K562 (cell line): ENCODE data around the gene BDKRB2. TPM values are rescaled to one million over a fixed set of nuclear protein-coding genes. Genes with fewer than 3 reads are reported as not detected.

ENCODE experiments used
- ATAC-seq: fragments of 200-7000 bp; cut with Tn5 transposase; 3 replicates; pipeline ENCODE4 v1.9.1; 2020; ENCODE audit warnings: moderate library complexity
- BruUV-seq: library from RNA; stranded (reverse); fragments of 400-500 nt; replicated peaks from 2 replicates; lab custom pipeline; 2021; lab: Mats Ljungman, UMichigan
- CTCF ChIA-PET: fragments of 300-600 bp; formaldehyde crosslinking; extraction: SDS; loops from one replicate; lab custom pipeline; 2021; ENCODE audit warnings: low intra/inter-chr PET ratio; lab: Yijun Ruan, JAX
- POLR2A ChIA-PET: fragments of 300-600, 350-650 bp; sonication (Branson Sonifier 250); formaldehyde crosslinking; extraction: SDS; loops from one replicate; lab custom pipeline; 2021; ENCODE audit warnings: antibody characterized with exemption, inconsistent platforms; lab: Yijun Ruan, JAX
- DNase-seq, 4 experiments: peaks; one replicate each; pipeline versions ENCODE4 v3.0.0 to v3.0.0-alpha.2; 2011 to 2018; ENCODE audit warnings: low spot score in 3 of 4, mixed read lengths in 3 of 4; ENCODE audit errors: extremely low read depth in 1 of 4
- FAIRE-seq: peaks from 2 replicates; lab custom pipeline; 2011; peaks lifted over from hg19 to GRCh38; lab: Jason Lieb, UNC
- H2AFZ ChIP-seq: 2 replicates; pipeline ENCODE4 v1.6.0; 2011; ENCODE audit warnings: low read depth, low read length, control low read depth, inconsistent platforms
- H3K27ac ChIP-seq: fragments of 200-600 bp; 3 replicates; pipeline ENCODE4 v1.8.0; 2011; ENCODE audit warnings: low read depth, mild to moderate bottlenecking, control low read depth, inconsistent platforms, low read length, moderate library complexity, mixed read lengths; ENCODE audit errors: extremely low read depth
- H3K27me3 ChIP-seq, 2 experiments: fragments of 300-600 bp in 1 of 2; 2 replicates in 1 of 2; 3 replicates in 1 of 2; pipeline versions ENCODE4 v1.6.0 to v1.8.0; 2011; ENCODE audit warnings: inconsistent platforms in 2 of 2, low read length in 2 of 2, mild to moderate bottlenecking in 1 of 2, mixed read lengths in 1 of 2, moderate library complexity in 1 of 2; ENCODE audit not compliant: control insufficient read depth in 2 of 2, insufficient read depth in 2 of 2
- H3K36me3 ChIP-seq: fragments of 300-600 bp; 3 replicates; pipeline ENCODE4 v1.8.0; 2011; ENCODE audit warnings: mild to moderate bottlenecking, low read length, inconsistent platforms; ENCODE audit not compliant: control insufficient read depth, insufficient read depth
- H3K4me1 ChIP-seq, 2 experiments: fragments of 200-600 bp in 1 of 2; replicated peaks in 1 of 2; 2 replicates in 1 of 2; 3 replicates in 1 of 2; pipeline versions ENCODE4 v1.5.1 to v1.8.0; 2011; ENCODE audit warnings: inconsistent platforms in 2 of 2, low read length in 2 of 2, mild to moderate bottlenecking in 1 of 2, mixed read lengths in 1 of 2, moderate library complexity in 1 of 2; ENCODE audit not compliant: control insufficient read depth in 2 of 2, insufficient read depth in 2 of 2
- H3K4me2 ChIP-seq: 2 replicates; pipeline ENCODE4 v1.6.1; 2011; ENCODE audit warnings: low read length, control low read depth, inconsistent platforms, mixed read lengths; ENCODE audit not compliant: insufficient read depth
- H3K4me3 ChIP-seq: fragments of 200-600 bp; sonication (generic), shearing (Covaris generic); 2 replicates; pipeline ENCODE4 v1.5.1; 2016; ENCODE audit warnings: control low read depth, inconsistent platforms
- H3K79me2 ChIP-seq: fragments of 200-600 bp; 3 replicates; pipeline ENCODE4 v1.8.0; 2011; ENCODE audit warnings: low read length, inconsistent platforms; ENCODE audit not compliant: control insufficient read depth, insufficient read depth
- H3K9ac ChIP-seq, 2 experiments: 2 replicates each; pipeline versions ENCODE4 v1.6.0 to v1.6.1; 2011; ENCODE audit warnings: low read depth in 2 of 2, low read length in 2 of 2, control low read depth in 1 of 2, inconsistent platforms in 1 of 2, mild to moderate bottlenecking in 1 of 2, mixed read lengths in 1 of 2; ENCODE audit not compliant: insufficient read depth in 1 of 2
- H3K9me1 ChIP-seq: one replicate; pipeline ENCODE4 v1.6.0; 2011; ENCODE audit warnings: inconsistent platforms, mild to moderate bottlenecking, low read length, moderate library complexity; ENCODE audit not compliant: control insufficient read depth, insufficient read depth
- H3K9me3 ChIP-seq: replicated peaks from 2 replicates; pipeline ENCODE4 v1.5.1; 2011; ENCODE audit warnings: low read depth, low read length, inconsistent platforms; ENCODE audit not compliant: control insufficient read depth, insufficient read depth
- H4K20me1 ChIP-seq: replicated peaks from 2 replicates; pipeline ENCODE4 v1.6.1; 2011; ENCODE audit warnings: low read length, inconsistent platforms, mixed read lengths; ENCODE audit not compliant: control insufficient read depth, insufficient read depth
- ATF2 ChIP-seq: sonication (generic); formaldehyde crosslinking; IDR thresholded peaks from 2 replicates; pipeline ENCODE4 v1.8.1; 2022; ENCODE audit warnings: missing genetic modification reagents
- EWSR1 ChIP-seq: fragments of 450-650 bp; IDR thresholded peaks from 2 replicates; pipeline ENCODE4 v1.6.1; 2018; ENCODE audit warnings: borderline replicate concordance, mild to moderate bottlenecking, low read depth, moderate library complexity; ENCODE audit not compliant: partially characterized antibody
- FOS ChIP-seq: IDR thresholded peaks from 3 replicates; pipeline ENCODE4 v1.6.1; 2011; ENCODE audit not compliant: insufficient read length; ENCODE audit errors: extremely low read depth
- FOXA3 ChIP-seq, 2 experiments: fragments of 450-650 bp in 1 of 2; sonication (generic) in 1 of 2; formaldehyde crosslinking; IDR thresholded peaks in 1 of 2; conservative IDR thresholded peaks in 1 of 2; 2 replicates each; pipeline versions ENCODE4 v1.4.0 to v1.8.0; 2020 to 2022; ENCODE audit warnings: mild to moderate bottlenecking in 2 of 2, missing genetic modification reagents in 1 of 2
- NUFIP1 ChIP-seq: fragments of 450-650 bp; IDR thresholded peaks from 2 replicates; pipeline ENCODE4 v1.6.1; 2018; ENCODE audit not compliant: partially characterized antibody
- SRF ChIP-seq, 2 experiments: fragments of 250-450, 450-650 bp in 1 of 2; sonication (Bioruptor Pico) in 1 of 2; sonication (generic) in 1 of 2; formaldehyde crosslinking; IDR thresholded peaks; 2 replicates each; pipeline versions ENCODE4 v1.5.0 to v1.5.1; 2020 to 2022; ENCODE audit warnings: mild to moderate bottlenecking in 1 of 2, missing genetic modification reagents in 1 of 2
- TEAD4 ChIP-seq, 2 experiments: sonication (generic) in 1 of 2; formaldehyde crosslinking in 1 of 2; IDR thresholded peaks; 2 replicates each; pipeline versions ENCODE4 v1.6.1 to v1.8.0; 2012 to 2022; ENCODE audit warnings: borderline replicate concordance in 1 of 2, inconsistent platforms in 1 of 2, low read length in 1 of 2, mild to moderate bottlenecking in 1 of 2, missing genetic modification reagents in 1 of 2
- ZNF175 ChIP-seq: fragments of 200-800 bp; sonication (Bioruptor generic); IDR thresholded peaks from 2 replicates; pipeline ENCODE4 v1.6.1; 2016; ENCODE audit warnings: low read depth, mild to moderate bottlenecking, missing genetic modification characterization, missing compliant biosample characterization
- ZNF57 ChIP-seq: fragments of 450-650 bp; formaldehyde crosslinking; IDR thresholded peaks from 2 replicates; pipeline ENCODE4 v1.4.0; 2020; ENCODE audit warnings: mild to moderate bottlenecking, moderate library complexity
- ZNF785 ChIP-seq: fragments of 250-450 bp; sonication (Bioruptor Pico); IDR thresholded peaks from 2 replicates; pipeline ENCODE4 v1.4.0; 2020; ENCODE audit warnings: mild to moderate bottlenecking
- WGBS: fragments of 100-300 bp; shearing (Covaris generic); methylation state at CpG from one replicate; pipeline ENCODE4 v1.1.6; 2016; ENCODE audit warnings: low coverage, mixed read lengths; ENCODE audit not compliant: insufficient coverage; ENCODE audit errors: missing lambda C conversion rate; 5-methylcytosine and 5-hydroxymethylcytosine counted together
- in situ Hi-C: fragments of 300-500 bp; cut with MboI; formaldehyde crosslinking; loops from 4 replicates; pipeline ENCODE4 v1.15.0; 2018; ENCODE audit warnings: inconsistent platforms, mixed read lengths
- intact Hi-C: fragments of 100-400 bp; cut with micrococcal nuclease; formaldehyde crosslinking; loops from 2 replicates; pipeline ENCODE4 v1.14.2; 2022
- polyA plus RNA-seq, 8 experiments: library from polyadenylated mRNA; depleted of rRNA in 4 of 8; stranded (reverse) in 5 of 8; unstranded in 3 of 8; fragments of >200 nt; fragmentation: Nextera tagmentation in 2 of 8; fragmentation: Illumina TruSeq in 1 of 8; extraction: Ambion mirVana in 2 of 8; extraction: Trizol in 1 of 8; gene quantifications; 2 replicates each; pipeline versions ENCODE4 v1.2.1 to v1.2.3, GENCODE V29; 2011 to 2014; ENCODE audit warnings: inconsistent platforms in 1 of 8, missing spikeins in 1 of 8
- total RNA-seq, 7 experiments: library from RNA; depleted of rRNA in 6 of 7; stranded (reverse); fragments of >200 nt in 6 of 7; fragmentation: Illumina TruSeq in 2 of 7; extraction: Trizol in 2 of 7; gene quantifications; 2 replicates each; pipeline versions ENCODE4 v1.2.1 to v1.2.3, GENCODE V29; 2011 to 2021; ENCODE audit warnings: low replicate concordance in 1 of 7
- TF ChIP-seq, protein P1 (sequence below): fragments of 450-650 bp; IDR thresholded peaks from 2 replicates; pipeline ENCODE4 v1.6.1; 2018; ENCODE audit not compliant: partially characterized antibody
- TF ChIP-seq, protein P2 (sequence below): fragments of 450-650 bp; IDR thresholded peaks from 2 replicates; pipeline ENCODE4 v1.6.1; 2017; ENCODE audit warnings: mild to moderate bottlenecking, moderate library complexity
- TF ChIP-seq, protein P3 (sequence below): fragments of 250-450 bp; sonication (Bioruptor Pico); IDR thresholded peaks from 2 replicates; pipeline ENCODE4 v1.5.0; 2020; ENCODE audit warnings: mild to moderate bottlenecking, borderline replicate concordance

Gene BDKRB2
- total and polyA plus RNA-seq, 9 of the 15 experiments (the other 6 are each of a cell fraction or from before 2014, with no cell fraction given), result 0.02 TPM; not detected in 8

DNA sequence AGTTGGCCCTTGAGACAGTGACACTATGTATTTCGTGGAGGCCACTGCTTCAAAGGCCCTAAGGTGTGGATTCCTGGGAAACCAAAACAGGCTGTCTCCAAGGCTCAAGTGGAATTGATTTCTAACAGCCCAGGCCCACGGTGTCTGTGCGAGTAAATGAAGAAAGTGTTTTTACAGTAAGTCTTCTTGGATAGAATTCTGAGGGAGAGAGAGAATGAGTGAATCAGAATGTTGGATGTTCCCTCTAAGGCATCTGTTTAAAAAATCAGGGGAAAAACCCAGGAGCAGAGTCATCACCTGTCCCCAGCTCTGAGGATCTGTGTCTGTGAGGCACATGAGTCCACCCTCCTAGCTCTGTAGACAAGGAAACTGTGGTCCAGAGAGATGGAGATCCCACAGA, 29.0 kb downstream of the BDKRB2 start:
- no peaks in the 10 kb centered on the region for H3K4me1 ChIP-seq
- FAIRE-seq, result no peak
- ChIA-PET CTCF (no interaction called here), POLR2A (interaction anchor here (0.5 kb wide), 1 partner anchor 133 kb away, joined by 4 read pairs; no protein-coding TSS in a partner anchor)
- H2AFZ ChIP-seq, result no peak overlapping the region
- no peak overlapping the region for H3K9ac ChIP-seq
- H3K9me1 ChIP-seq, result no peaks in the 10 kb centered on the region
- H3K79me2 ChIP-seq, result no peaks in the 10 kb centered on the region
- no TSS peak for BruUV-seq
- intact Hi-C loops, result no loop called here
- H3K4me2 ChIP-seq, result no peak overlapping the region
- H3K36me3 ChIP-seq, result no peaks in the 10 kb centered on the region
- WGBS, result 3% methylated on average over 3 of the region's 3 CpGs
- no peak overlapping the region for H3K4me3 ChIP-seq
- DNase-seq, result no peak
- H3K27me3 ChIP-seq, result peaks cover 4 to 45% of the 10 kb centered on the region in 2 experiments; a peak in 4 of 5 replicates
- no peaks in the 10 kb centered on the region for H3K9me3 ChIP-seq
- in situ Hi-C loops, result no loop called here
- no peak overlapping the region for H3K27ac ChIP-seq
- no peaks in the 10 kb centered on the region for H4K20me1 ChIP-seq
- no peak for ATAC-seq
- TF ChIP-seq, protein P1, sequence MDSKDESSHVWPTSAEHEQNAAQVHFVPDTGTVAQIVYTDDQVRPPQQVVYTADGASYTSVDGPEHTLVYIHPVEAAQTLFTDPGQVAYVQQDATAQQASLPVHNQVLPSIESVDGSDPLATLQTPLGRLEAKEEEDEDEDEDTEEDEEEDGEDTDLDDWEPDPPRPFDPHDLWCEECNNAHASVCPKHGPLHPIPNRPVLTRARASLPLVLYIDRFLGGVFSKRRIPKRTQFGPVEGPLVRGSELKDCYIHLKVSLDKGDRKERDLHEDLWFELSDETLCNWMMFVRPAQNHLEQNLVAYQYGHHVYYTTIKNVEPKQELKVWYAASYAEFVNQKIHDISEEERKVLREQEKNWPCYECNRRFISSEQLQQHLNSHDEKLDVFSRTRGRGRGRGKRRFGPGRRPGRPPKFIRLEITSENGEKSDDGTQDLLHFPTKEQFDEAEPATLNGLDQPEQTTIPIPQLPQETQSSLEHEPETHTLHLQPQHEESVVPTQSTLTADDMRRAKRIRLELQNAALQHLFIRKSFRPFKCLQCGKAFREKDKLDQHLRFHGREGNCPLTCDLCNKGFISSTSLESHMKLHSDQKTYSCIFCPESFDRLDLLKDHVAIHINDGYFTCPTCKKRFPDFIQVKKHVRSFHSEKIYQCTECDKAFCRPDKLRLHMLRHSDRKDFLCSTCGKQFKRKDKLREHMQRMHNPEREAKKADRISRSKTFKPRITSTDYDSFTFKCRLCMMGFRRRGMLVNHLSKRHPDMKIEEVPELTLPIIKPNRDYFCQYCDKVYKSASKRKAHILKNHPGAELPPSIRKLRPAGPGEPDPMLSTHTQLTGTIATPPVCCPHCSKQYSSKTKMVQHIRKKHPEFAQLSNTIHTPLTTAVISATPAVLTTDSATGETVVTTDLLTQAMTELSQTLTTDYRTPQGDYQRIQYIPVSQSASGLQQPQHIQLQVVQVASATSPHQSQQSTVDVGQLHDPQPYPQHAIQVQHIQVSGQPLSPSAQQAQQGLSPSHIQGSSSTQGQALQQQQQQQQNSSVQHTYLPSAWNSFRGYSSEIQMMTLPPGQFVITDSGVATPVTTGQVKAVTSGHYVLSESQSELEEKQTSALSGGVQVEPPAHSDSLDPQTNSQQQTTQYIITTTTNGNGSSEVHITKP, result no peak
- TF ChIP-seq TEAD4 (IDR thresholded peaks at IDR 0.05; ENCODE audit: low read length), result no peak
- no peak for TF ChIP-seq TEAD4 (CRISPR knock-in tag; IDR thresholded peaks at IDR 0.05; ENCODE audit: borderline replicate concordance)
- TF ChIP-seq EWSR1, result no peak
- TF ChIP-seq ZNF175, result no peak
- TF ChIP-seq, protein P2, sequence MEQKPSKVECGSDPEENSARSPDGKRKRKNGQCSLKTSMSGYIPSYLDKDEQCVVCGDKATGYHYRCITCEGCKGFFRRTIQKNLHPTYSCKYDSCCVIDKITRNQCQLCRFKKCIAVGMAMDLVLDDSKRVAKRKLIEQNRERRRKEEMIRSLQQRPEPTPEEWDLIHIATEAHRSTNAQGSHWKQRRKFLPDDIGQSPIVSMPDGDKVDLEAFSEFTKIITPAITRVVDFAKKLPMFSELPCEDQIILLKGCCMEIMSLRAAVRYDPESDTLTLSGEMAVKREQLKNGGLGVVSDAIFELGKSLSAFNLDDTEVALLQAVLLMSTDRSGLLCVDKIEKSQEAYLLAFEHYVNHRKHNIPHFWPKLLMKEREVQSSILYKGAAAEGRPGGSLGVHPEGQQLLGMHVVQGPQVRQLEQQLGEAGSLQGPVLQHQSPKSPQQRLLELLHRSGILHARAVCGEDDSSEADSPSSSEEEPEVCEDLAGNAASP, result no peak
- no peak for TF ChIP-seq ZNF57
- TF ChIP-seq FOXA3 (CRISPR knock-in tag; conservative IDR thresholded peaks at IDR 0.05 in 1 of 2, IDR thresholded peaks at IDR 0.05 in 1 of 2), result no peak
- no peak for TF ChIP-seq FOS
- TF ChIP-seq SRF (CRISPR knock-in tag; IDR thresholded peaks at IDR 0.05), result no peak
- TF ChIP-seq NUFIP1, result no peak
- TF ChIP-seq ZNF785 (CRISPR knock-in tag), result no peak
- TF ChIP-seq, protein P3, sequence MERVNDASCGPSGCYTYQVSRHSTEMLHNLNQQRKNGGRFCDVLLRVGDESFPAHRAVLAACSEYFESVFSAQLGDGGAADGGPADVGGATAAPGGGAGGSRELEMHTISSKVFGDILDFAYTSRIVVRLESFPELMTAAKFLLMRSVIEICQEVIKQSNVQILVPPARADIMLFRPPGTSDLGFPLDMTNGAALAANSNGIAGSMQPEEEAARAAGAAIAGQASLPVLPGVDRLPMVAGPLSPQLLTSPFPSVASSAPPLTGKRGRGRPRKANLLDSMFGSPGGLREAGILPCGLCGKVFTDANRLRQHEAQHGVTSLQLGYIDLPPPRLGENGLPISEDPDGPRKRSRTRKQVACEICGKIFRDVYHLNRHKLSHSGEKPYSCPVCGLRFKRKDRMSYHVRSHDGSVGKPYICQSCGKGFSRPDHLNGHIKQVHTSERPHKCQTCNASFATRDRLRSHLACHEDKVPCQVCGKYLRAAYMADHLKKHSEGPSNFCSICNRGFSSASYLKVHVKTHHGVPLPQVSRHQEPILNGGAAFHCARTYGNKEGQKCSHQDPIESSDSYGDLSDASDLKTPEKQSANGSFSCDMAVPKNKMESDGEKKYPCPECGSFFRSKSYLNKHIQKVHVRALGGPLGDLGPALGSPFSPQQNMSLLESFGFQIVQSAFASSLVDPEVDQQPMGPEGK (CRISPR knock-in tag), result no peak
- no peak for TF ChIP-seq ATF2 (CRISPR knock-in tag)
